Bronchial epithelial cell (primary cell): ENCODE data around the gene RNMT. TPM values are rescaled to one million over a fixed set of nuclear protein-coding genes. Genes with fewer than 3 reads are reported as not detected.

Source experiments
- DNase-seq: peaks from one replicate; pipeline ENCODE4 v3.0.0-alpha.2; 2010; ENCODE audit warnings: low read depth
- FAIRE-seq: peaks from 2 replicates; lab custom pipeline; 2011; peaks lifted over from hg19 to GRCh38; lab: Jason Lieb, UNC
- H3K27me3 ChIP-seq: 2 replicates; pipeline ENCODE4 v1.5.1; 2011; ENCODE audit warnings: low read length; ENCODE audit not compliant: control insufficient read depth, insufficient read depth
- H3K36me3 ChIP-seq: 2 replicates; pipeline ENCODE4 v1.5.1; 2011; ENCODE audit warnings: low read length; ENCODE audit not compliant: control insufficient read depth, insufficient read depth
- H3K4me3 ChIP-seq: 2 replicates; pipeline ENCODE4 v1.5.1; 2011; ENCODE audit warnings: mild to moderate bottlenecking, low read depth, low read length, control low read depth
- CTCF ChIP-seq: IDR thresholded peaks from 2 replicates; pipeline ENCODE4 v1.5.1; 2011; ENCODE audit warnings: mild to moderate bottlenecking, moderate library complexity, low read length, control low read depth, inconsistent platforms; ENCODE audit not compliant: insufficient read depth, severe bottlenecking
- total RNA-seq: library from RNA; depleted of rRNA; stranded (reverse); fragments of >200 nt; gene quantifications from 2 replicates; pipeline ENCODE4 v1.2.1, GENCODE V29; 2014

RNMT gene
- total RNA-seq, 1 donor from 2014 or later = 37.4 TPM

DNA sequence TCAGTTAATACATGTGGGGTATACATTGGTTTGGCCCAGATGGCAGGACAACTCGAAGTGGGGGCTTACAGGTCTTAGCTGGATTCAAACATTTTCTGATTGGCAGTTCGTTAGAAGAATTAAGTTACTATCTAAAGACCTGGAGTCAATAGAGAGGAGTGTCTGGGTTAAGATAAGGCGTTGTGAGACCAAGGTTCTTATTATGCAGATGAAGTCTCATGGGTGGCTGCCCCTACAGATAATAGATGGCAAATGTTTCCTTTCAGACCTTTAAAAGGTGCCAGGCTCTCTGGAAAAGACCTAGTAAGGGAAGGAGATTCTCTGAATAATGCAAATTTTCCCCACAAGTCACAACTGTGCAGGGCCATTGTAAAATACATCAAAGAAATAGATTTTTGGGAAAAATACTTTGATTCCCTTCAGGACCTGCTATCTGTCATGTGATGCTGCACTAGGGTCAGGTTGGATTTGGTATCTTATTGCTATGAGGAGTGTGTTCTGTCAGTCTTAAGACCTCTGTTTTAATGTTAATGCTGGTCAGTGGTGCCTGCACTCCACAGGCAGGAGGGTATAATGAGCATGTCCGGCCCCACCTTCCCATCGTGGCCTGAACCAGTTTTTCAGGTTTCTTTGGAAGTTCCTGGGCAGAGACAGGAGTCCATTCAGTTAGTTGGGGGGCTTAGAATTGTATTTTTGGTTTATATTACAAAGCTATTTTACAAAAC lies 83.2 kb downstream of the RNMT start:
- TF ChIP-seq CTCF = no peak
- Histone ChIP-seq H3K36me3 (no peaks in the 10 kb centered on the region), H3K27me3 (peaks cover 2% of the 10 kb centered on the region), H3K4me3 (no peak overlapping the region)
- DNase-seq = peak; percentile 45
- FAIRE-seq = no peak

GRCh38 chr18:13810950-13811485 lies 84.5 kb downstream of the RNMT start:
- peak; percentile 33 for DNase-seq

DNA sequence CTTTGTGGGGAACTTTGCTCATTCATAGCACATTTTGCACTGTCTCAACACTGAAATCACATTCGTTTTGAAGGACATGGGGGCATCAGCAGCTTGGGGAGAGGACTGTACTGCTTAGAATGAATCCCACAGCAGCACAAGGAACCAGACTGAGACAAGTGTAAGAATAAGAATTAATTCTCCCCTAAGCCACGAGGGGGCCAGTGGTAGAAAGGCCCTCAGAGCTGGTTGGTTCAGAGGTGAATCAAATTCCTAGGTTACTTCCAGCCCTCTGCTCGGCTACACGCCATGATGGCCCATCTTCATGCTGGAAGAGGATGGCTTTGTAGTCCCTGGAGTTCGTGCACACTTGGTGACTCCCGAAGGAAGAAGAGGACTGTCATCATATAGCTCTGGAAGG lies 85.5 kb downstream of the RNMT start:
- peaks cover 2% of the 10 kb centered on the region for H3K27me3 ChIP-seq
- no peak for TF ChIP-seq CTCF
- H3K4me3 ChIP-seq = no peak overlapping the region
- FAIRE-seq = no peak
- H3K36me3 ChIP-seq = no peaks in the 10 kb centered on the region
- no peak for DNase-seq

More at GRCh38 chr18:13810950-13811485, 84.5 kb downstream of the RNMT start:
- H3K27me3 ChIP-seq = peaks cover 2% of the 10 kb centered on the region
- FAIRE-seq = no peak
- H3K4me3 ChIP-seq = no peak overlapping the region
- no peaks in the 10 kb centered on the region for H3K36me3 ChIP-seq
- no peak for TF ChIP-seq CTCF

- peak; percentile 81 for TF ChIP-seq CTCF
- FAIRE-seq (no peak), DNase-seq (peak; percentile 69)
- no peak overlapping the region for H3K4me3 ChIP-seq
- no peaks in the 10 kb centered on the region for H3K36me3 ChIP-seq
- H3K27me3 ChIP-seq = peaks cover 2% of the 10 kb centered on the region
These were observed 86.9 kb downstream of the RNMT start for GRCh38 chr18:13813271-13813849.

Other genes starting within 250 kb of the RNMT start
- gene FAM210A, start 115 bp upstream of the RNMT start, total RNA-seq = 49.8 and 55.6 TPM in 2 replicates
- gene MC5R, start 97.5 kb downstream of the RNMT start, total RNA-seq = not detected in 2 replicates
- not detected in 2 replicates for gene MC2R, start 188.9 kb downstream of the RNMT start, total RNA-seq